ENCODE data around the gene MCC.

Gene MCC

GRCh38 chr5:113099822-113100221, 388.4 kb downstream of the MCC start:
- ATAC-seq, result no peak
- TF ChIP-seq ESRRG (CRISPR knock-in tag; IDR thresholded peaks at IDR 0.05) (no peak), PATZ1 (CRISPR knock-in tag; IDR thresholded peaks at IDR 0.05; ENCODE audit: borderline replicate concordance) (no peak), ARNTL (CRISPR knock-in tag; IDR thresholded peaks at IDR 0.05; ENCODE audit: borderline replicate concordance, low read depth) (no peak), POU6F1 (CRISPR knock-in tag; IDR thresholded peaks at IDR 0.05; ENCODE audit: borderline replicate concordance, low read depth) (no peak), CREB5 (CRISPR knock-in tag; IDR thresholded peaks at IDR 0.05; ENCODE audit: low read depth) (no peak)

- no peak for ATAC-seq
Observed at GRCh38 chr5:113098378-113098777, 389.9 kb downstream of the MCC start.

GRCh38 chr5:113095831-113096230, 392.4 kb downstream of the MCC start:
- no peak for ATAC-seq
- TF ChIP-seq TSHZ2 (CRISPR knock-in tag; IDR thresholded peaks at IDR 0.05), result no peak
- TF ChIP-seq SNAI2 (CRISPR knock-in tag; IDR thresholded peaks at IDR 0.05), result no peak
- no peak for TF ChIP-seq ZNF8 (CRISPR knock-in tag; IDR thresholded peaks at IDR 0.05)
- TF ChIP-seq OSR1 (CRISPR knock-in tag; IDR thresholded peaks at IDR 0.05), result no peak
- no peak for TF ChIP-seq GLIS3 (CRISPR knock-in tag; IDR thresholded peaks at IDR 0.05)
- no peak for TF ChIP-seq ZFP30 (CRISPR knock-in tag; IDR thresholded peaks at IDR 0.05)
- TF ChIP-seq CSRNP3 (CRISPR knock-in tag; IDR thresholded peaks at IDR 0.05), result no peak
- no peak for TF ChIP-seq BACH2 (CRISPR knock-in tag; IDR thresholded peaks at IDR 0.05; ENCODE audit: borderline replicate concordance)
- TF ChIP-seq ZC3H10 (CRISPR knock-in tag; IDR thresholded peaks at IDR 0.05), result no peak
- TF ChIP-seq CREB5 (CRISPR knock-in tag; IDR thresholded peaks at IDR 0.05; ENCODE audit: low read depth), result no peak

More at GRCh38 chr5:113098378-113098777, 389.9 kb downstream of the MCC start:
- TF ChIP-seq CSDC2 (CRISPR knock-in tag; IDR thresholded peaks at IDR 0.05) (no peak), ISL1 (CRISPR knock-in tag; IDR thresholded peaks at IDR 0.05) (no peak), TCF4 (CRISPR knock-in tag; IDR thresholded peaks at IDR 0.05; ENCODE audit: borderline replicate concordance) (no peak), ZNF70 (CRISPR knock-in tag; IDR thresholded peaks at IDR 0.05) (no peak), CREB5 (CRISPR knock-in tag; IDR thresholded peaks at IDR 0.05; ENCODE audit: low read depth) (no peak), TSHZ2 (CRISPR knock-in tag; IDR thresholded peaks at IDR 0.05) (no peak)
